GM19372 (cell line): ENCODE results near the gene FBXO45.
"Not testable (repeated sequence)": the region's sequence is repeated elsewhere in the genome, so short reads cannot be mapped to it uniquely, and the experiment has no call there.

Source experiments
- ATAC-seq: cut with Tn5 transposase; IDR thresholded peaks from one replicate; pipeline ENCODE4 v1.9.1; 2021; ENCODE audit warnings: mild to moderate bottlenecking, low read depth, moderate library complexity; ENCODE audit not compliant: unreplicated experiment

The FBXO45 gene

DNA sequence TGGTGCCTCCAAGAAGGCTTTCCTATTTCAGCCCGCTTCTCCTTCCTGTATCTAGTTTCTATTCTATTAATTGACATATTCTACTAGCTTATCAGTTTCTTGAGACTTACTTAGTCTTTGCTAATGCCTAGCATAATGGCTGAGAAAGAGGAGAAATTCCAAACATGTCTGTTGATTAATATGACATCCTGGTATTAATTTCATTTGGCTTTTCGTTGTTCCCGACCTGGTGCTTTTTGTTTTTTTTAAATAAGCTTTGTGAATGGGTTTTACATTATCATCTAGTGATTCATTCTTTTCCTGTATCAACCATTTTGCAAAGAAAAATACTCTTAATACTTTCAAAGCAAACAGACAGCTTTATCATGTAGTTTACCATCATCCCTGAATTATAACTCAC is 13.2 kb upstream of the FBXO45 start:
- no peak for ATAC-seq

DNA sequence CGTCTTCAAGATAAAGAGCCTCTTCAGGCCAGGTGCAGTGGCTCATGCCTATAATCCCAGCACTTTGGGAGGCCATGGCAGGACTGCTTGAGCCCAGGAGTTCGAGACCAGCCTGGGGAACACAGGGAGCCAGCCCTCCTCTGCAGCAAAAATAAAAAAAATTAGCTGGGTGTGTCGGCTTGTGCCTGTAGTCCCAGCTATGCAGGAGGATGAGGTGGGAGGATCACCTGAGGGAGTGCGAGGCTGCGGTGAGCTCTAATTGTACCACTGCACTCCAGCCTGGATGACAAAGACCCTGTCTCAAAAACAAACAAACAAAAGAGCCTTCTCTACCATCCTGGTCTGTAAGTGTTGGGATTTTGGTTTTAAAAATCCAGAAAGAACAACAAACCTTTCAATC is 11.2 kb upstream of the FBXO45 start:
- ATAC-seq: no peak

DNA sequence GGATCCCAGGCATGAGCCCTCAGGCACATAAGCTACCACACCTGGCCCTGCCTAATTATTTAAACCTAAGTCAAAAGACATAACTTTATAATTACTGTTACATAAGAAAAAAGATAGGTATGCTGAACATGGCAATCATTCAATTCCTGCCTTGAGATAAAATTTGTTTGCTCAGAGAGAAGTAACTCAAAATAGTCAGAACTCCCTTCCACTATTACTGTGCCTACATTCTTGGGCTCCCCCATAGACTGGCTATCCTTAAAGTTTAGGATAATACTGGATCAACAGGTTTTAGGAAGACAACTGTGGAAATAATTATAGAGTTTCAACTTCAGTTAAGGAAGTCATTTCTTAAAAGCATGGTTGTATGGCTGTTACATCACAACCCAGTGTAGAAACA is 10.0 kb upstream of the FBXO45 start:
- no peak for ATAC-seq

DNA sequence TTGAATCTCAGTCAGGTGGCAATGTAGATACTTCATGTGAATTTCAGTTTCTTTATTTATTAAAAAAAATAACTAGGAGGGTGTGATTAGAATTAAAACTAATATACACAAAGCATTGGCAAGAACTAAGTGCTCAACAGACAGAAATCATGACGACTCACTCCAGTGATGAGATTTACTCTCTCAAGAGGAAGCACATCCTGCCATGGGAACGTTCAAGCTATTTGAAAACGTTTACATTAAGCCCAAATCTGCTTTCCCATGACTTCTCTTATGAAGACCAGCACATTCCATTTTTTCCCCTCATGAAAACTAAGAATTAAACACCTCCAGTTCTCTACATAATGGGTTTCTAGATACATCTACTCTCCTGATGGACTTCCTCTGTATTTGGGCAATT is 8.6 kb upstream of the FBXO45 start:
- no peak for ATAC-seq

DNA sequence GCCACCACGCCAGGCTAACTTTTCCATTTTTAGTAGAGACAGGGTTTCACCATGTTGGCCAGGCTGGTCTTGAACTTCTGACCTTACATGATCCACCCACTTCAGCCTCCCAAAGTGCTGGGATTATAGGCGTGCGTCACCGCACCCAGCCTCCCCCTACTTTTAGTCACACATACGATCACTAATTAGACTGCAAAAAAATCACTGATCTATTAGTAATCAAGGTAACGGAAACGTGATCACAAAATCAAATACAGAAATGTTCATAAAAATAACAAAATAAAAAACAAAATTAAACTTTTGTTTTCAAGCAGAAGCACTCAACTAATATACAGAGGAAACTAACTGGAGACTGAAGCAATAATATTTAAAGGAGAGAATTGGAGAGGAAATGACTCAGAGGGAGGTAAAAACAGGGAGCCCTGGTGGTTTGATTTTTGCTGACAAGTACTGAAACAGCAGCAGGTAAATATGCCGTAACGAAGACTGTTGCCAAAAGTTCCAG is 4.7 kb upstream of the FBXO45 start:
- ATAC-seq: no peak

DNA sequence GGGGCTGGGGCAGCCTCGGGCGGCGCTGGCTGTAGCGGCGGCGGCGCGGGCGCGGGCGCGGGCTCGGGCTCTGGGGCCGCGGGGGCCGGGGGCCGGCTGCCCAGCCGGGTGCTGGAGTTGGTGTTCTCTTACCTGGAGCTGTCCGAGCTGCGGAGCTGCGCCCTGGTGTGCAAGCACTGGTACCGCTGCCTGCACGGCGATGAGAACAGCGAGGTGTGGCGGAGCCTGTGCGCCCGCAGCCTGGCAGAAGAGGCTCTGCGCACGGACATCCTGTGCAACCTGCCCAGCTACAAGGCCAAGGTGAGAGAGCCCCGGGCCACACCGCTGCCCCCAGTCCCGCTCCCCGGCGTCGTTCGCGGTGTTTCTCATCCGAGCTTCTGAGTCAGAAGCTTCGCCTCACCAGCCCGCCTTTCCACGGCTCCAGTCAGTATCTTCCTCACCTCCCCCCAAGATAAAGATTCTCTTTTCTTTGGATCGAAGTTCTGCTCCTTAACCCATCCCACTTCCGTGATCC is 600 bp downstream of the FBXO45 start:
- ATAC-seq: peak; percentile 35

DNA sequence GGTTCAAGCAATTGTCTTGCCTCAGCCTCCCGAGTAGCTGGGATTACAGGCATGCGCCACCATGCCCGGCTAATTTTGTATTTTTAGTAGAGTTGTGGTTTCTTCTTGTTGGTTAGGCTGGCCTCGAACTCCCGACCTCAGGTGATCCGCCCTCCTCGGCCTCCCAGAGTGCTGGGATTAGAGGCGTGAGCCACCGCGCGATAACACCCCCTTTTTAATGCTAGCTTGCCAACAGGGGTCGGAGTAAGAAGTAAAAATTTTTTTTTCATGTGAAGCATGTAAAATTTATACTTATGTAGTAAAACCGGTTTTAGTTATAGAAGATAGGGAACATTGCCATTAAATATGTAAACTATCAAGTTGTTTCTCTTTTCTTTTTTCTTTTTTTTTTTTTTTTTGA is 1.9 kb downstream of the FBXO45 start:
- ATAC-seq: not testable (repeated sequence)

DNA sequence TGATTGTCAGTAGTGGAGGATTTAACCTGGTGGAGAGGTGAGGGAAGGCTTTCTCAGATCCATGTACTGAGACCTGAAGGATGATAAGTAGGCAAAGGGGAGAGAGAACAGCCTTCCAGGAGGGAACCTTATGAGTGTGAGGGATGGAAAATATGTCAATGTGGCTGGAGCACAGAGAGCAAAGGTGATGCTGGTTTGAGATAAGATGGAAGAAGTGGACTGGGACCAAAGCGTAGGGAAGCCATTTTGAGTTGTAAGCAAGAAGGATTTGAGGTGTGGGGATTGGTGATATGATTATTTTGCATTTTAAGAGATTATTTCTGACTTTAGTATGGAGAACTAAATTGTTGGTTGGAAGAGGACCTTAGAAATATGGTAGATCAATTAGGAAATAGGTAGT is 3.9 kb downstream of the FBXO45 start:
- ATAC-seq: no peak

DNA sequence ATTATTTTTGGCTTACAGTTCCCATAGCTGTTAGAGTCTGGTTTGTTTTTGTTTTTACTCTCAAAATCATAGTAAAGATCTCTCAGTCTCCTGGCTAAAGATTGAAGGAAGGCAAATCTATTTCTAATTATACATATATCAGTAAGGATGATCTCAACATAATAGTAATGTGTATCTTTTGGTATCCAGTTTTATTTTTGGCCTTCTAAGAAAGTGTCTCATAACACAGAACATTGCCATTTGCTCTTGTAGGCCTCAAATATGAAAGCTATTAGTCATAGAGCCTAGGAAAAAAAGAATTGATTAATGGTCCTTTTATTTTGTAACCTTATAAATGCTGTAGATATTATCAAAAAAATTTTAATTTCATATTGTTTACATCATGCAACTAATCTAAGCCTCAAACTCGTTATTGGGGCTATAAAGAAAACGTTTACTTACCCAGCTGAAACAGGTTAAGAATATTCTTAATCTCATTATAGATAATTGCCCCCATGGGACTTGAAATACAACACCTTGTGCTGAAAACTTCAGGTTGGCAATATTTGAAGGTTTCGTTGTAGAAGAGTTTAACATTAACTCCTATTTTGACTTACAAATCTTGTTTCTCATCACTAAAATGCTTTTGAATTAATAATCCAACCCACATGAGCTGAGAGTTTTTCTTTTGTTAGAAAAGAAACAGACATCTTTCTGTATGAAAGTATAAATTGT is 16.7 kb downstream of the FBXO45 start:
- ATAC-seq: no peak

DNA sequence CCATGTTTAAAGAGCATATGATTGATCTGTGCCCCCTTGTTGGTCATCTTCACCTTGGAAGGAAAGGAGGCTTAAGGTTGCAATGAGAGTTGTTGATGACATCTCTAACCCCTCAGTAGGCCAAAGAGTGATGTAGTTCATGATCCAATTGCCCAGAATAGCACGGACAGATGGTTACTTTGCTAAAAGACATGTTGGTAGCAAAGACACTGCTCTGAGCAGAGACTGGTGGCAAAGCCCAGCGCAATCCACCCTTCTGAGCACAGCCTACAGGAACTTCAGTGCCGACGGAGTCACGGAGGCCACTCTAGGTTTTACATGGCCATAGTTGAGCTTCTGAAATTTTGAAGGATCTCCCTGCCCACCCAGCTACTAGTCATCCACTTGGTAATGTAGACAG is 21.8 kb downstream of the FBXO45 start:
- no peak for ATAC-seq

DNA sequence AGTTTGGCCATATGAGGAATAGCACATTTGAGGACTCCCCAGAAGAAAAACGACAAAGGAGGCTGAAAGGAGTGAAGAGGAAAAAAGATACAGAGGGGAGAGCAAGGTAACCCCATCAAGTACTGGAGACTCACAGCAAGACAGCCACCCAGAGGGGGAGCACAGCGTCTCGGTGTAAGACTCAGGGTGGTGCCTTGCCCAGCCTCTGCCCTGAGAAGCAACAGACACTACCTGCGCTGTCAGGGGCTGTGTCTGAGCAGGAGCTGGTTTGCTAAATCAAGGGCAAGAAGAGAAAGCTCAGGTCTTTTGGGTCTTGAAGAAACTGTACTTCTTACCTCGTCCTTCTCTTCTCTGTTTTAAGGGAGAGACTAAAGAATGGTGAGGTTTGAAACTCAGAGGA is 27.9 kb downstream of the FBXO45 start:
- ATAC-seq: no peak

DNA sequence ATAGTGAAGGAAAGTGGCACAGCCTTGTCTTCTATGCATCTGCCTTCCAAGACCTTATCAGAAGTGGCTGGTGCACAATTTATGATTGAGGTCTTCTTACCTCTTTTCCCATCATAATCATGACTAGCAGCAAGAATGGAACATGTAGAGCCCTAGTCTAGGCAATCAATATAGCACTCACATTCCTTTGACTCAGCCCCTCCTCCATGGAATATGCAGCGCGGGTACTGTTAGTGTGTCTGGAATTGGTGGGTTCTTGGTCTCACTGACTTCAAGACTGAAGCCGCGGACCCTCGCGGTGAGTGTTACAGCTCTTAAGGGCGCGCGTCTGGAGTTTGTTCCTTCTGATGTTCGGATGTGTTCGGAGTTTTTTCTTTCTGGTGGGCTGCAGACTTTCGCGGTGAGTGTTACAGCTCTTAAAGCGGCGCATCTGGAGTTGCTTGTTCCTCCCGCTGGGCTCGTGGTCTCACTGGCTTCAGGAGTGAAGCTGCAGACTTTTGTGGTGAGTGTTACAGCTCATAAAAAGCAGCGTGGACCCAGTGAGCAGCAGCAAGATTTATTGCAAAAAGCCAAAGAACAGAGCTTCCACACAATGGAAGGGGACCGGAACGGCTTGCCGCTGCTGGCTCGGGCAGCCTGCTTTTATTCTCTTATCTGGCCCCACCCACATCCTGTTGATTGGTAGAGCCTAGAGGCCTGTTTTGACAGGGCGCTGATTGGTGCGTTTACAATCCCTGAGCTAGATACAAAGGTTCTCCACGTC is 29.7 kb downstream of the FBXO45 start:
- ATAC-seq: not testable (repeated sequence)

DNA sequence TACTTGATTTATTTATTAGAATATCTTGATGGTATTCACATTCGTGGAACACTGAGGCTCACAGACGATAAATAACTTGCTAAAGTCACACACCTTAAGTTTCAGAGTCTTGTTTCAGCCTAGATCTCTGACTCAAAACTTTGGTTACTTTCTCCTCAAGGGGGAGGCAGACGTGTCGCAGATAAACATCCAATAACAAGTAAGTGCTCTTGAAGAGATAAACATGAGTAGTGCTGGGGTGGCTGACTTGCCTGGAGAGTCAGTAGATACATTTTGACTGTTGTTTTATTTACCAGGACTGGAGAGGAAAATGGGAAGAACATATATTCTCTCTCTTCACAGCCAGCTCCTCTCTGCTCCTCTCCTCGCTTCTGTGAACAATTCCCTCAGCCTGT is 31.3 kb downstream of the FBXO45 start:
- ATAC-seq: no peak

DNA sequence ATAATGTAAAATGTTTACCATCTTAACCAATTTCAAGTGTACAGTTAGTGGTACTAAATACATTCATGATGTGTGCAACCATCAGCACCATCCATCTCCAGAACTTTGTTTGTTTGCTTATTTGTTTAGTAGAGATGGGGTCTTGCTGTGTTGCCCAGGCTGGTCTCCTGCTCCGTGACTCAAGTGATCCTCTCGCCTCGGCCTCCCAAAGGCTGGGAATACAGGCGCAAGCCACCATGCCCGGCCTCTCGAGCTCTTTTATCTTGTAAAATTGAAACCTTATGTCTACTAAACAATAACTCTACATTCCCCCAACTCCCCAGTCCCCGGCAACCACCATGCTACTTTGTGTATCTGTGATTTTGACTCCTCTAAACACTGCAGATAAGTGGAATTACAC is 31.9 kb downstream of the FBXO45 start:
- ATAC-seq: no peak

DNA sequence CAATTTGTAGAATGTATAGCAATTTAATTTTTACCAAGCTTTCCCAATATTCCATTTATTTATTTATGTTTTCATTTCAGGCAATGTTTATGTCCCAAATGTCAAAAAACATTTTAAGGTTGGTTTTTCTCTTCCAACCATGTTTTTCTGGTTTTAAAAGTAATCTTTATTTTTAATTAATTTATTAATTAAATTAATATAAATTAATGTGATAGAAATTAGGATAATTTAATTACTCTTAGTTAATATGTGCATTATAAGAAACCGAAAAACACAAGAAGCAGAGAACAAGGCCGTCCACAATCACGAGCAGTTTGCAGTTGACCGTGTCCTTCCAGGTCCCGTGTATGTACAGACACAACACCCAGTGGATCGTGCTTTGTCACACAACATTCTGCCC is 34.2 kb downstream of the FBXO45 start:
- no peak for ATAC-seq

DNA sequence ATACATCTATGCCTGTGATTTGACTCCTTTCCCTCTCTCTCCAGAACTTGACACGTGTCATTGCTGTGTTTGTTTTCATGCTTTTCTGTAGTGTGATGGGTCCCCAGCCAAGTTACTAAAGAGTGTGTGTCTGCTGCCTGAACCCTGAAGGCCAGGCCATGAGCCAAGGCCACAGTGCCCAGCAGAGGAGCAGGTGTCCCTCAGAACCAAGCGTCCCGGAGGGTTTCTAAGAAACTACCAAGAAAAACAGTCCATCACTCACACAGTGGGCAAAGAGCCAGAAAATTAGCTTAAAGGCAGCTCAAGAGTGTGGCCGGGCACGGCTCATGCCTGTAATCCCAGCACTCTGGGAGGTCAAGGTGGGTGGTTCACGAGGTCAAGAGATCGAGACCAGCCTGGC is 35.2 kb downstream of the FBXO45 start:
- ATAC-seq: no peak

DNA sequence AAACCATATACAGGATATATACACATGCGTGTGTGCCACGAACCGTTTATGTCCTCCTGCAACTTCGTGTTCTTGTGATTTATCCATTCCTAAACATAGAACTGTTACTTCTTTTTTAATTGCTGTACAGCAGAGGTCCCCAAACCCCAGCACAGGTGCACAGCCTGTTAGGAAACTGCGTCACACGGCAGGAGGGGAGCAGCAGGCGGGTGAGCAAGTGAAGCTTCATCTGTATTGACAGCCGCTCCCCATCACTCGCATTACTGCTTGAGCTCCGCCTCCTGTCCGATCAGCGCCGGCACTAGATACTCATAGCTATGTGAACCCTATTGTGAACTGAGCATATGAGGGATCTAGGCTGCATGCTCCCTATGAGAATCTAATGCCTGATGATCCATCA is 36.1 kb downstream of the FBXO45 start:
- ATAC-seq: no peak

DNA sequence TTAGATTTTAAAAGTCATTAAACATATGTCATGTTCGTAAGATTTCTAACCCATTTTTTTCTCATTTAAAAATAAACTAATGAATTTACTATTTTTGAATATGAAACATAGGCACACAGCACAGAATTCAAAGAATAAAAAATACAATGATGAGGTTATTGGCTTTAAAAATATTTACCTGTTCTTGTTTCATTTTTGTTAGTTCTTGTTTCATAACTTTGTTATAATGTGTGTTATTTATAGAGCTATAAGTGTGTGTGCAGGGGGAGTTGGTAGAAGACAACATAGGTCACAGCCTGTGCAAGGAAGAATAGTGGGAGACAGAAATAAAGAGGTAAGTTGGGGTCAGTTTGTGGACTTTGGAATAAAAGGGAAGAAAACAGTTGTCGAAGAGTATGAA is 40.2 kb downstream of the FBXO45 start:
- no peak for ATAC-seq

DNA sequence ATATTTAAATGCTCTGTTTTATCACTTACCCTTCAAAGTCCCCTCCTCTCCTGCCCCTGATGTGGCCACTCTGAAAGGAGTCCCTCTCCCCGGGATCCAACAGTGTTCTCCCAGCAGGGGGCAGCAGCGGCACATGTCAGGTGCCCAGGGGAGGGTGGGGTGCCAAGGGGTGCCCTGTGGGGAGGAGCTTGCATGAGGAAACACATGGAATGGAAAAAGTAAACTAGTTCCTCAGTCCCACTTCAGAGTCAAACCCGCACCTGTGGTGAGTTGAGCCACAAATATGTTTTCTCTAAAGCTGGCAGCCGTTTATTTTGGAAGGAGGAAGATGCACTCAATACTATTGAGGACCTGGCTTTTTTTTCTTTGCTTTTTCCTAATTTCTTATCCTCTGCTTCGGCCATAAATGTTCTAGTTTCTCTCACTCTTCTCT is 40.9 kb downstream of the FBXO45 start:
- ATAC-seq: no peak

DNA sequence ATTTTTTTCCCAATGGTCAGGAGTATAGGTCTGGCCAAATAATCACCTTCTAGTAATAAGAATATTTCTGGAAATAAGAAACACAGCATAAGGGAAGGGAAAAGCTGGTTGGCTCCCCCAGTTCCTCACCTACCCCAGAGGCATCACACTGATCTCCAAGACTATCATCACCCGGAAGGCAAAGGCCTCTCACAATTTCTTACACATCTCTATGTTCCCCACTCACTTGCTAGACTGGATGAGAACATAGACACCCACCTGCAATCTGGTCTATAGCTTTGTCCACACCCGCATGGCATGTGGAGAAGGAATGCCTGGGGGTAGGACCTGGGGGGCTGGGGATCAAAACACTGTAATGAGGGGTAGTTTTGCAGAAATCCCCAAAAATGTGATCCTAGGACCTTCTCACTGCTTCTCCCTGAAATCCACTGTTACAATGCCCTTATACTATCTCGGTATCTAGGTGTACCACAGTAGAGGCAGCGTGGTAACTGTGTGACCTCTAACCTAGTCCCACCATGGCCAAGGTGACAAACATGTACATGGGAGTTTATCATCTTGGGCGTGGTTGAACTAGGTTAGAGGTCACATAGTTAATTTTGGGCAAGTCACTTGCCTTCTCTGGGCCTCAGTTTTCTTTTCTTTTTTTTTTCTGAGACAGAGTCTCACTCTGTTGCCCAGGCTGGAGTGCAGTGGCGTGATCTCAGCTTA is 41.5 kb downstream of the FBXO45 start:
- ATAC-seq: no peak
